GM21717 (cell line): Measurements from ENCODE around the gene BMERB1.
"Not testable (repeated sequence)": the region's sequence is repeated elsewhere in the genome, so short reads cannot be mapped to it uniquely, and the experiment has no call there.

Source experiments
- ATAC-seq: cut with Tn5 transposase; IDR thresholded peaks from one replicate; pipeline ENCODE4 v1.9.1; 2021; ENCODE audit warnings: mild to moderate bottlenecking, moderate library complexity; ENCODE audit not compliant: unreplicated experiment

Gene BMERB1

GRCh38 chr16:15548482-15548891, 114.1 kb downstream of the BMERB1 start:
- ATAC-seq = no peak

- no peak for ATAC-seq
These were observed 118.1 kb downstream of the BMERB1 start for GRCh38 chr16:15552507-15552906.

- no peak for ATAC-seq
These were observed 119.1 kb downstream of the BMERB1 start for GRCh38 chr16:15553313-15554088.

- no peak for ATAC-seq
These were observed 121.7 kb downstream of the BMERB1 start for GRCh38 chr16:15556130-15556529.

GRCh38 chr16:15557258-15557657, 122.9 kb downstream of the BMERB1 start:
- ATAC-seq = no peak

- ATAC-seq = no peak
These were observed 124.8 kb downstream of the BMERB1 start for GRCh38 chr16:15559176-15559575.

- ATAC-seq = no peak
These were observed 130.4 kb downstream of the BMERB1 start for GRCh38 chr16:15564604-15565339.

- ATAC-seq = no peak
These were observed 131.7 kb downstream of the BMERB1 start for GRCh38 chr16:15566095-15566494.

GRCh38 chr16:15567823-15568222, 133.4 kb downstream of the BMERB1 start:
- no peak for ATAC-seq

GRCh38 chr16:15570666-15571065, 136.3 kb downstream of the BMERB1 start:
- not testable (repeated sequence) for ATAC-seq

- no peak for ATAC-seq
These were observed 137.2 kb downstream of the BMERB1 start for GRCh38 chr16:15571557-15571956.

GRCh38 chr16:15572329-15573001, 138.1 kb downstream of the BMERB1 start:
- no peak for ATAC-seq

GRCh38 chr16:15573274-15573895, 139.0 kb downstream of the BMERB1 start:
- no peak for ATAC-seq

GRCh38 chr16:15573896-15574613, 139.7 kb downstream of the BMERB1 start:
- not testable (repeated sequence) for ATAC-seq

- no peak for ATAC-seq
These were observed 140.2 kb downstream of the BMERB1 start for GRCh38 chr16:15574614-15574948.

- no peak for ATAC-seq
These were observed 141.1 kb downstream of the BMERB1 start for GRCh38 chr16:15575293-15576049.

- ATAC-seq = no peak
These were observed 142.9 kb downstream of the BMERB1 start for GRCh38 chr16:15576960-15577958.

- ATAC-seq = no peak
These were observed 144.4 kb downstream of the BMERB1 start for GRCh38 chr16:15578824-15579223.
